ENCODE measurements around the gene CRAT. TPM values are rescaled to one million over a fixed set of nuclear protein-coding genes. Genes with fewer than 3 reads are reported as not detected.

Gene CRAT
- total and polyA plus RNA-seq, 5 donors from 2014 or later: 8.7 to 12.5 (median 10.9) TPM

DNA sequence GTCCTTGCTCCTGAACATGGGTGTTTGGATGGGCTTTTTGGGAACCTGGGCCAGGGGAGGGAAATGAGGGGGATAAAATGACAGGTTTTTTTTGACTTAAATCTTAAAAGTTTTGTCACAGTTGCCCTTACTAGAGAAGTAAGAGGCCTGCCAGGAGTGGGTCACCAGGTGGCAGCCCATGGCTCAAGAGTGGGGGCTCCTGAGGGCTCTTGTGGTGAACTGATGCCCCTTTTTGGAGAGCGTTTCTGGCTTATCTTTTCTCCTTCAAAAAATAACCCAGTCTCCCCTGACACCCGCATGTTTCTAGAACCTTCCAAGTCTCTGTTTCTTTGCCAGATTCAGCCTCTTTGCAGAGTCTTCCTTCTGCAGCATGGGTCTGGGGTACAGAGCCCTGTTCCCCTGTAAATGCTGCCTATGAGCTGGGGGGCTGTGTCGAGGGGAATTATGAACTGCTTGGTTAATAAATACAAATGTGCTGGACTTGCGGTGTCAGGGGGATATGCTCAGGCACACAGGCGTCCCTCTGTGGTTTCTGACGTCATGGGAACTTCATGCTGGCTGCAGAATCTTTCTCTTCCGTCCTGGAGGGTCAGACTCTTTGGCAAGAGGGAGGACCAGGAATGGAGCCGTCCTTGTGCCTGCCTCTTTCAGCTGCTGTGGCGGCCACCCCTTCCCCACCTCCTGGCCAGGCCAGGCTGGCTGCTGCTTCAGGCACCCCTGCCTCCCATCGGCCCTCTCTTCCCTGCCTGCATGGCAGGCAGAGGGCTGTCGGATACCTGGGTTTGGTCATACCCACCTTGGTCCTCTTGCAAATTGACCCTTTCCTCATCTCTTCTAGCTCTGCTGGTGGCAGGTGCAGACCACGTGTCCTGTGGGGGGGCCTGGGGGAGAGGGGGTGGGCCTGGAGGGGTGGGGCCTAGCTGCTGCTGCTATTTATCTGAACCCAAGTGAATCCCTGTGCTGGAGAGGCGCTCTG, 30.8 kb upstream of the CRAT start:
- no peak for ATAC-seq (ENCODE audit: low read depth in 2 of 2)
- Mint-ChIP-seq H3K9me3 (no peaks in the 10 kb centered on the region), H3K4me1 (peaks cover 8 to 36% (median 17%) of the 10 kb centered on the region in 4 donors), H3K36me3 (peaks cover 16% of the 10 kb centered on the region), H3K27me3 (no peaks in the 10 kb centered on the region), H3K27ac (peak overlapping the region; percentile 79 to 94 (median 81)), H3K4me3 (peak overlapping the region in 3 of 4 donors; percentile 46 to 92 (median 87))
- no peaks in the 10 kb centered on the region for H3K27me3 ChIP-seq (ENCODE audit: control insufficient read depth, insufficient read depth, low read length)
- peak overlapping the region; percentile 41 for H3K4me3 ChIP-seq (ENCODE audit: low read depth, low read length)
- H3K36me3 ChIP-seq (ENCODE audit: control insufficient read depth, insufficient read depth, low read length): peaks cover 20% of the 10 kb centered on the region
- peaks cover 36% of the 10 kb centered on the region for H3K4me1 ChIP-seq (ENCODE audit: control insufficient read depth, insufficient read depth, low read length, poor library complexity, severe bottlenecking)
- peak overlapping the region; percentile 90 for H3K27ac ChIP-seq (ENCODE audit: insufficient read depth, low read length, poor library complexity, severe bottlenecking)
- peak in 2 of 3 donors; percentile 22 to 29 for DNase-seq
- no peaks in the 10 kb centered on the region for H3K9me3 ChIP-seq (ENCODE audit: control insufficient read depth in 2 of 2, low read length in 2 of 2)

DNA sequence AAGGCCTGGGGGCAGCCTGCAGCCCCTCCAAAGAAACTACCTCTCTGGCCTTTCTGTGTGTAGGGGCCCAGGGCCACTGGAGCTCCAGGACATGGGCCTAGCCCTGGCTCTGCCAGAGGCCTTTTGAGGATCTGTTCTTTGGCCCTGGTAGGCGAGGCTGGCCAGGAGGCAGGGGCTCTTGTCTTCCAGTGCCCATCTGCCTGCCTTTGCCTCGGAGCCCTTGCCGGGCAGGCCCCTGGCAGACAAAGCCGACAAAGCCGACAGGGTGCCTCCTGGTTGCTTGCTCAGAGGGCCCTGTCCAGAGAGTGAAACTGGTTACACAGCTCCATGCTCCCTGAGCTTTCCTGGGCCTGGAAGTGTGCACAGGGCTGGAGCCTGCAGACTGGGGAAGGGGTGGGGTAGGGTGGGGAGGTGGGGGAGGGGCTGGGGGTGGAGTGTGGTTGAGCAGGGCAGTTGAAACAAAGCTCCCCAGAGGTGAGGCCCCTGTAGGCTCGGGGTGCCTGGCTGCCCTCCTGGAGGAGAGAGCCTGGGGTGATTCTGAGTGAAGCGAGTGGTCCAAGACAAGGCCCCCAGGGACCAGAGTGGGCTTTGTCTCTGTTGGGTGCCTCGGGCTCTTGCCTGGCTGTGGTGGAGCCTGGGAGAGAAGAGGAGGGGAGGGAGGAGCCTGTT, 29.9 kb upstream of the CRAT start:
- DNase-seq: no peak
- H3K27me3 ChIP-seq (ENCODE audit: control insufficient read depth, insufficient read depth, low read length): no peaks in the 10 kb centered on the region
- H3K9me3 ChIP-seq (ENCODE audit: control insufficient read depth in 2 of 2, low read length in 2 of 2): no peaks in the 10 kb centered on the region
- peak in 1 of 2 donors; percentile 1 for ATAC-seq (ENCODE audit: low read depth in 2 of 2)
- peaks cover 16% of the 10 kb centered on the region for H3K36me3 Mint-ChIP-seq
- no peaks in the 10 kb centered on the region for H3K27me3 Mint-ChIP-seq
- H3K4me1 ChIP-seq (ENCODE audit: control insufficient read depth, insufficient read depth, low read length, poor library complexity, severe bottlenecking): peaks cover 36% of the 10 kb centered on the region
- H3K27ac ChIP-seq (ENCODE audit: insufficient read depth, low read length, poor library complexity, severe bottlenecking): peak overlapping the region; percentile 90
- peak overlapping the region; percentile 79 to 99 (median 94) for H3K27ac Mint-ChIP-seq
- H3K4me3 Mint-ChIP-seq: peak overlapping the region; percentile 82 to 98 (median 90)
- peak overlapping the region; percentile 82 for H3K4me3 ChIP-seq (ENCODE audit: low read depth, low read length)
- H3K4me1 Mint-ChIP-seq: peaks cover 8 to 36% (median 17%) of the 10 kb centered on the region in 4 donors
- peaks cover 22% of the 10 kb centered on the region for H3K36me3 ChIP-seq (ENCODE audit: control insufficient read depth, insufficient read depth, low read length)
- H3K9me3 Mint-ChIP-seq: no peaks in the 10 kb centered on the region

DNA sequence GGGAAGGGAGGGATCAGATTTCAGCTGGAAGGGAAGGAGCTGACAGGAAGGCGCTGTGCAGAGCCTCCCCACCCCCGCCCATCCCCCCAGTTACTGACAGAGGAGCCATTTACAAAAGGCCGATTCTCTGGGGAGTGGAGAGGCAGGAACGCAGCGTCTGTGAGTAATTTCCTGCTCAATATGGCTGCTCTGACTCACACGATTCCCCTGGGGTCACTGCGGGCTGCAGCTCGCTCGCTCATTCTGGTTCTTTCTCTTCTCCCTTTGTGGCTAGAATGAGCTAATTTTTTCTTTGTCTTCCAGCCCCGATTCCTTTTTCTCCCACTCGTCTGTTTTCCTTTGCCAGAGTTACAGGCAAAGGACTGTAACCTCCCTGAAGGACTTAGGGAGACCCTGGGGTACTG, 29.4 kb upstream of the CRAT start:
- Mint-ChIP-seq H3K27ac (peak overlapping the region; percentile 79 to 99 (median 94)), H3K4me3 (peak overlapping the region; percentile 82 to 98 (median 90)), H3K27me3 (no peaks in the 10 kb centered on the region), H3K36me3 (peaks cover 20% of the 10 kb centered on the region), H3K9me3 (no peaks in the 10 kb centered on the region), H3K4me1 (peaks cover 8 to 36% (median 17%) of the 10 kb centered on the region in 4 donors)
- peak; percentile 83 to 87 for ATAC-seq (ENCODE audit: low read depth in 2 of 2)
- Histone ChIP-seq H3K4me3 (ENCODE audit: low read depth, low read length) (peak overlapping the region; percentile 82), H3K36me3 (ENCODE audit: control insufficient read depth, insufficient read depth, low read length) (peaks cover 27% of the 10 kb centered on the region), H3K9me3 (ENCODE audit: control insufficient read depth in 2 of 2, low read length in 2 of 2) (no peaks in the 10 kb centered on the region), H3K27ac (ENCODE audit: insufficient read depth, low read length, poor library complexity, severe bottlenecking) (peak overlapping the region; percentile 90), H3K27me3 (ENCODE audit: control insufficient read depth, insufficient read depth, low read length) (no peaks in the 10 kb centered on the region), H3K4me1 (ENCODE audit: control insufficient read depth, insufficient read depth, low read length, poor library complexity, severe bottlenecking) (peaks cover 36% of the 10 kb centered on the region)
- DNase-seq: peak; percentile 70 to 91 (median 71)

DNA sequence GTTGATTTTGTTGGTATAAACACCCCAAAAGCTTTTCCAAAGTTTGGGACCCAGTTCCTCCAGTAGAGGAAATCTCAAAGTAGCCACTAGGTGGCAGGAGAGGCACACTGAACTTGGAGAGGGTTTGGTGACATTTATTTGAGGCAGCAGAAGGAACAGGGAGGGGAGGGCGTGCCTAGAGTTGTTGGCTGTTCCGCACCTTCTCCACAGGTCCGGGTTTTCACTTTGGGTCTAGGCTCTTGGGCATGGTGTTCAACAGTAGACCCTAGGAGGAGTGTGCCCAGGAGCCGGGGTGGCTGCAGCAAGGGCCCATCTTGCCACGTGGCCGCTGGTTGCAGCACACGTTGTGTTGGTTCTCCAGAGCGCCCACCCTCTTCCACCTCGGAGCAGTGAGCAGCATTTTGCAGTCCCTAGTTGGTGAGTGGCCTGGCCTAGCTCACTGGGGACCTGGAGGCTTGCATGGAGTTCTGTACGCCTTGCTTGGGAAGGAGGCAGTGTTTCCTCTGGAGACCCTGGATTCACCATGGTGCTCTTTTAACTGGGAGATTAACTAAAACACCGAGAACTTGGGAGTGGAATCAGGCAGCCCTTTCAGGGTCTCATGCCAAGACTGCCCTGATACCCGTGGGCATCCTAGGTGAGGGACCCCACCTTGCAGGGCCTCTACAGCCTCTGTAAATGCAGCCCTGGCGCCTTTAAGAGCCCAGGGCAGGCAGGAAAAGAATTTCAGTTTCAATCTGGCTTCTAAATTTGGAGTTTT, 28.8 kb upstream of the CRAT start:
- H3K36me3 ChIP-seq (ENCODE audit: control insufficient read depth, insufficient read depth, low read length): peaks cover 31% of the 10 kb centered on the region
- peak overlapping the region; percentile 82 for H3K4me3 ChIP-seq (ENCODE audit: low read depth, low read length)
- H3K27ac ChIP-seq (ENCODE audit: insufficient read depth, low read length, poor library complexity, severe bottlenecking): peak overlapping the region; percentile 90
- Mint-ChIP-seq H3K9me3 (no peaks in the 10 kb centered on the region), H3K4me1 (peaks cover 8 to 36% (median 17%) of the 10 kb centered on the region in 4 donors), H3K4me3 (peak overlapping the region; percentile 82 to 98 (median 90)), H3K27me3 (no peaks in the 10 kb centered on the region), H3K36me3 (peaks cover 20% of the 10 kb centered on the region), H3K27ac (peak overlapping the region; percentile 94 to 99 (median 94))
- no peaks in the 10 kb centered on the region for H3K9me3 ChIP-seq (ENCODE audit: control insufficient read depth in 2 of 2, low read length in 2 of 2)
- DNase-seq (peak; percentile 68 to 88 (median 79)), ATAC-seq (ENCODE audit: low read depth in 2 of 2) (peak; percentile 68 to 69)
- H3K4me1 ChIP-seq (ENCODE audit: control insufficient read depth, insufficient read depth, low read length, poor library complexity, severe bottlenecking): peaks cover 36% of the 10 kb centered on the region
- no peaks in the 10 kb centered on the region for H3K27me3 ChIP-seq (ENCODE audit: control insufficient read depth, insufficient read depth, low read length)

DNA sequence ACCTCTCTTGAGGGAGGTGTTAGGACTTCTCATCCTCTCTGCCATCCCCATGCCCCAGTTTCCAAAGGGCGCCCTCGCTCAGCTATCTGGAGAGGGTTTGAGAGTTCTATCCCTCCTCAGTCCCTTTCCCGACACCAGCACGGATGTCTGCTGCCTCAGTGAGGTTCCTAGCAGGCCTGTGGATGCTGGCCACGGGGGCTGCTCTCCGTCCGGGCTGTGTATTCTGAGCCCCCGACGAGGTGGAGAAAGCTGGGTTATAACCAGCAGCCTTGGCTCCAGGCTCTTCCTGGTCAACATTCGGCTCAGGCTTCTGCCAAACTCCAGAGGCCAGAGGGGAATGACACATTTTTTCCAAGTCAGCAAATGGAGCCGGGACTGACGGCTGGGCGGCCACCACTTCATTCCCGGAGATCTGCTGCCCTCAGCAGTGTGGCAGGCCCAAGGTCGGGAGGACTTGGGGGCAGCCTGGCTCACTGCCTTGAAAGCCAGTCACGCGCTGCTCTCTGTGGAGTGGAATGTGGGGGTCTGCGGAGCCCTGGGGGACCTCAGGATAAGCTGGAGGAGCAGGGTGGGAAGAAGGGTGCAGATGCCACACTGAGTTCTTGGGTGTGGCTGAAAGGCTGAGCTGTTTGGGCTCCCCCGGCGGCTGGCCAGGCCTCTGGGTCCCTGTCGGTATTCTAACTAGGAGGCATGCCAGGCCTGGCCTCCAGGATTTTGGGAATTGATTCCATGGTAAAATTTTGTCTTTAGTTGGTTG, 28.1 kb upstream of the CRAT start:
- Mint-ChIP-seq H3K9me3 (no peaks in the 10 kb centered on the region), H3K27ac (peak overlapping the region; percentile 94 to 99 (median 94)), H3K4me1 (peaks cover 8 to 36% (median 18%) of the 10 kb centered on the region in 4 donors), H3K36me3 (peaks cover 20% of the 10 kb centered on the region), H3K27me3 (no peaks in the 10 kb centered on the region), H3K4me3 (peak overlapping the region; percentile 82 to 98 (median 90))
- ATAC-seq (ENCODE audit: low read depth in 2 of 2) (no peak), DNase-seq (no peak)
- no peak overlapping the region for H3K4me3 ChIP-seq (ENCODE audit: low read depth, low read length)
- no peaks in the 10 kb centered on the region for H3K9me3 ChIP-seq (ENCODE audit: control insufficient read depth in 2 of 2, low read length in 2 of 2)
- no peak overlapping the region for H3K27ac ChIP-seq (ENCODE audit: insufficient read depth, low read length, poor library complexity, severe bottlenecking)
- no peaks in the 10 kb centered on the region for H3K27me3 ChIP-seq (ENCODE audit: control insufficient read depth, insufficient read depth, low read length)
- H3K4me1 ChIP-seq (ENCODE audit: control insufficient read depth, insufficient read depth, low read length, poor library complexity, severe bottlenecking): peaks cover 36% of the 10 kb centered on the region
- peaks cover 28% of the 10 kb centered on the region for H3K36me3 ChIP-seq (ENCODE audit: control insufficient read depth, insufficient read depth, low read length)

DNA sequence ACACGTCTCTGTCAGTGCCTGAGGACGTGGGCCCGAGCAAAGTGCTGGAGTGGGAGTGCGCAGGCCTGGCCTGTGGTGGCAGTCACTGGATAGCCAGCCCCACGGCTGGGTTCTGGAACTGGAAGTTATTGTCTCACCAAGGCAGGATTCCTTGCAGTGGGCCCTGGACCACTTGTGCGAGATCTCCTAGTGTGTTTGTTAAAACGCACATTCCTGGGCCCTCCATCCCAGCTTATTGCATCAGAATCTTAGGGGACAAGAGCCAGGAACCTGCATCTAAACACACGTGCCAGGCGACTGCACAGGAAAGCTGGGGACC, 27.5 kb upstream of the CRAT start:
- Mint-ChIP-seq H3K27me3 (no peaks in the 10 kb centered on the region), H3K9me3 (no peaks in the 10 kb centered on the region), H3K27ac (no peak overlapping the region), H3K4me1 (peaks cover 8 to 35% (median 18%) of the 10 kb centered on the region in 4 donors), H3K4me3 (peak overlapping the region in 1 of 4 donors; percentile 66), H3K36me3 (peaks cover 22% of the 10 kb centered on the region)
- no peak overlapping the region for H3K4me3 ChIP-seq (ENCODE audit: low read depth, low read length)
- H3K36me3 ChIP-seq (ENCODE audit: control insufficient read depth, insufficient read depth, low read length): peaks cover 29% of the 10 kb centered on the region
- H3K27me3 ChIP-seq (ENCODE audit: control insufficient read depth, insufficient read depth, low read length): no peaks in the 10 kb centered on the region
- H3K27ac ChIP-seq (ENCODE audit: insufficient read depth, low read length, poor library complexity, severe bottlenecking): no peak overlapping the region
- no peaks in the 10 kb centered on the region for H3K9me3 ChIP-seq (ENCODE audit: control insufficient read depth in 2 of 2, low read length in 2 of 2)
- peaks cover 36% of the 10 kb centered on the region for H3K4me1 ChIP-seq (ENCODE audit: control insufficient read depth, insufficient read depth, low read length, poor library complexity, severe bottlenecking)
- DNase-seq (no peak), ATAC-seq (ENCODE audit: low read depth in 2 of 2) (no peak)
